PC-9 (cell line): Measurements from ENCODE around the gene COL23A1. TPM values are rescaled to one million over a fixed set of nuclear protein-coding genes. Genes with fewer than 3 reads are reported as not detected.

Experiments
- BruUV-seq: library from RNA; stranded (reverse); fragments of 400-500 nt; replicated peaks from 2 replicates; lab custom pipeline; 2021; lab: Mats Ljungman, UMichigan
- CTCF ChIA-PET: fragments of 300-600 bp; sonication (Branson Sonifier 250); formaldehyde crosslinking; loops from one replicate; lab custom pipeline; 2022; ENCODE audit warnings: antibody characterized with exemption; lab: Charles Lee
- POLR2A ChIA-PET: fragments of 300-600 bp; sonication (Branson Sonifier 250); formaldehyde crosslinking; loops from one replicate; lab custom pipeline; 2022; ENCODE audit warnings: antibody characterized with exemption; ENCODE audit not compliant: unreplicated experiment; lab: Charles Lee
- DNase-seq, 2 experiments: peaks; one replicate each; pipeline versions ENCODE4 v3.0.0 to v3.0.0-alpha.2; 2015 to 2022; ENCODE audit warnings: mixed read lengths in 1 of 2
- H2AFZ ChIP-seq: fragments of 200-600 bp; sonication (generic); 2 replicates; pipeline ENCODE4 v1.8.1; 2017; ENCODE audit warnings: antibody characterized with exemption
- H3F3A ChIP-seq: fragments of 200-600 bp; sonication (generic); 2 replicates; pipeline ENCODE4 v1.8.1; 2017; ENCODE audit warnings: antibody characterized with exemption, mild to moderate bottlenecking, low read depth; ENCODE audit not compliant: insufficient read depth
- H3K27ac ChIP-seq: fragments of 200-600 bp; sonication (generic); 2 replicates; pipeline ENCODE4 v1.6.1; 2016; ENCODE audit warnings: mixed run types
- H3K27me3 ChIP-seq: fragments of 200-600 bp; sonication (generic); 2 replicates; pipeline ENCODE4 v1.6.1; 2016; ENCODE audit warnings: low read depth, mixed run types; ENCODE audit not compliant: insufficient read depth
- H3K36me3 ChIP-seq: fragments of 200-600 bp; sonication (generic); 2 replicates; pipeline ENCODE4 v1.6.1; 2016; ENCODE audit warnings: low read depth, mixed run types
- H3K4me1 ChIP-seq: fragments of 200-600 bp; sonication (generic); replicated peaks from 2 replicates; pipeline ENCODE4 v1.6.1; 2016; ENCODE audit warnings: mixed run types; ENCODE audit not compliant: insufficient read depth
- H3K4me2 ChIP-seq: fragments of 200-600 bp; sonication (generic); 2 replicates; pipeline ENCODE4 v1.6.1; 2017; ENCODE audit warnings: mixed run types
- H3K4me3 ChIP-seq: fragments of 200-600 bp; sonication (generic); 2 replicates; pipeline ENCODE4 v1.6.1; 2016; ENCODE audit warnings: mixed run types
- H3K79me2 ChIP-seq: fragments of 200-600 bp; sonication (generic); 2 replicates; pipeline ENCODE4 v1.6.1; 2017; ENCODE audit warnings: low read depth, mixed run types
- H3K9me2 ChIP-seq: fragments of 200-600 bp; sonication (generic); 2 replicates; pipeline ENCODE4 v1.8.1; 2017; ENCODE audit warnings: mild to moderate bottlenecking; ENCODE audit not compliant: insufficient read depth
- H3K9me3 ChIP-seq: fragments of 200-600 bp; sonication (generic); 2 replicates; pipeline ENCODE4 v1.8.1; 2016; ENCODE audit warnings: low read depth; ENCODE audit not compliant: insufficient read depth
- H4K20me1 ChIP-seq: fragments of 200-600 bp; sonication (generic); 2 replicates; pipeline ENCODE4 v1.8.1; 2017; ENCODE audit not compliant: insufficient read depth
- CTCF ChIP-seq: fragments of 200-600 bp; sonication (generic); conservative IDR thresholded peaks from 2 replicates; pipeline ENCODE4 v1.6.1; 2017; ENCODE audit warnings: mixed run types, antibody characterized with exemption, mild to moderate bottlenecking, moderate library complexity
- EZH2 ChIP-seq: fragments of 200-600 bp; sonication (generic); IDR thresholded peaks from 2 replicates; pipeline ENCODE4 v1.8.0; 2017; ENCODE audit warnings: antibody characterized with exemption, low read depth
- intact Hi-C: fragments of 100-400 bp; cut with micrococcal nuclease; formaldehyde crosslinking; loops from one replicate; pipeline ENCODE4 v1.10.0; 2022; ENCODE audit not compliant: unreplicated experiment
- total RNA-seq: library from RNA; stranded (reverse); gene quantifications from 2 replicates; pipeline ENCODE4 v1.2.3, GENCODE V29; 2021

COL23A1 gene
- total RNA-seq, 1 experiment from 2014 or later = not detected

GRCh38 chr5:178626484-178627258 lies 36.5 kb upstream of the COL23A1 start, which contains the start of gene CLK4:
Gene CLK4 (minus strand): TSS chr5:178627050. CDS start chr5:178623416, 3,634 bp downstream.
- peak; percentile 77 to 95 for DNase-seq
- POLR2A ChIA-PET = interaction anchor here (0.6 to 0.7 kb wide), 3 partner anchors 8 to 411 kb away, joined by 3 to 7 read pairs (median 4); no protein-coding TSS in a partner anchor
- Histone ChIP-seq H3K4me3 (peak within 1 kb of the TSS; percentile 85), H3F3A (peaks cover 22% of the 10 kb centered on the region), H3K4me1 (peaks cover 41% of the 10 kb centered on the region), H3K79me2 (peaks cover 39% of the 10 kb centered on the region), H3K9me2 (no peaks in the 10 kb centered on the region), H3K4me2 (peak within 1 kb of the TSS; percentile 98), H3K36me3 (peaks cover 20% of the 10 kb centered on the region), H3K9me3 (peaks cover 3% of the 10 kb centered on the region; the same call in 1 of the 2 replicates), H4K20me1 (no peaks in the 10 kb centered on the region; the same call in 1 of the 2 replicates), H2AFZ (peak within 1 kb of the TSS; percentile 99), H3K27ac (peak within 1 kb of the TSS; percentile 60), H3K27me3 (no peaks in the 10 kb centered on the region)
- TSS peak; percentile 62 for BruUV-seq
- TF ChIP-seq CTCF (no peak), EZH2 (no peak)
- CTCF ChIA-PET = no interaction called here
- intact Hi-C loops = loop anchor here (1.0 to 10.0 kb wide), 4 partner anchors 48 to 392 kb away; partner anchors contain the start of genes PHYKPL and ZNF354A

- Histone ChIP-seq H3K4me2 (peak overlapping the region; percentile 98), H3K27ac (0 out of 2 replicates have a peak overlapping the region, but pooled peaks have one; percentile 23), H3K27me3 (no peaks in the 10 kb centered on the region), H3K4me3 (peak overlapping the region; percentile 85), H3K9me3 (peaks cover 3% of the 10 kb centered on the region; the same call in 1 of the 2 replicates), H3K36me3 (peaks cover 27% of the 10 kb centered on the region), H3K9me2 (no peaks in the 10 kb centered on the region), H3F3A (peaks cover 15% of the 10 kb centered on the region), H2AFZ (peak overlapping the region; percentile 99), H4K20me1 (no peaks in the 10 kb centered on the region; the same call in 1 of the 2 replicates), H3K79me2 (peaks cover 39% of the 10 kb centered on the region), H3K4me1 (peaks cover 35% of the 10 kb centered on the region)
- DNase-seq = no peak
- no TSS peak for BruUV-seq
- intact Hi-C loops = loop anchor here (1.0 to 10.0 kb wide), 4 partner anchors 49 to 391 kb away; partner anchors contain the start of genes PHYKPL and ZNF354A
- ChIA-PET CTCF (interaction anchor here (1.2 kb wide), 1 partner anchor 105 kb away, joined by 16 read pairs; the partner anchor contains the start of gene ZNF354A), POLR2A (interaction anchor here (0.6 to 0.7 kb wide), 3 partner anchors 9 to 410 kb away, joined by 3 to 44 read pairs (median 3); no protein-coding TSS in a partner anchor)
- TF ChIP-seq CTCF = no peak
- no peak for TF ChIP-seq EZH2
These were observed 35.7 kb upstream of the COL23A1 start for GRCh38 chr5:178625679-178626483.
